Stimulated activated CD4-positive, alpha-beta T cell treated with anti-CD3 and anti-CD28 coated beads, Interleukin-4, amount 100 ng/mL, for 4 hours (primary cell): ENCODE results near the gene ADA.

Experiments used
- DNase-seq, 2 experiments: peaks; one replicate each; pipeline ENCODE4 v3.0.0-alpha.2; 2020

ADA gene

DNA sequence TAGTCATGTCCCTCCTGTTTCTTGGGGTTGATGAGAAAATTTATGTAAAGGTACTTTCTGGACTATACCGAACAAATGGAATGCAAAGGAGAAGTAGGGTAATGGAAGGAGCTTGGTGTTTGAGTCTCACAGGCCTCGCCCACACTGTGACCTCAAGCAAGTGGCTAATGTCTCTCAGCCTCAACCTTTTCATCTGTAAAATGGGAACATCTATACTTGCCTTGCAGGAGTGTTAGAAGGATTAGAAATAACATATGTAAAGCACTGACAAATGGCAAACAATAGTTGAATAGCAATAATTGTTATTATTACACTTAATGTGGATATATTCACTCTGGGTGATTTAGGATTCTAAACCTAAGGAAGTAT is 78.0 kb downstream of the ADA start:
- DNase-seq = no peak

DNA sequence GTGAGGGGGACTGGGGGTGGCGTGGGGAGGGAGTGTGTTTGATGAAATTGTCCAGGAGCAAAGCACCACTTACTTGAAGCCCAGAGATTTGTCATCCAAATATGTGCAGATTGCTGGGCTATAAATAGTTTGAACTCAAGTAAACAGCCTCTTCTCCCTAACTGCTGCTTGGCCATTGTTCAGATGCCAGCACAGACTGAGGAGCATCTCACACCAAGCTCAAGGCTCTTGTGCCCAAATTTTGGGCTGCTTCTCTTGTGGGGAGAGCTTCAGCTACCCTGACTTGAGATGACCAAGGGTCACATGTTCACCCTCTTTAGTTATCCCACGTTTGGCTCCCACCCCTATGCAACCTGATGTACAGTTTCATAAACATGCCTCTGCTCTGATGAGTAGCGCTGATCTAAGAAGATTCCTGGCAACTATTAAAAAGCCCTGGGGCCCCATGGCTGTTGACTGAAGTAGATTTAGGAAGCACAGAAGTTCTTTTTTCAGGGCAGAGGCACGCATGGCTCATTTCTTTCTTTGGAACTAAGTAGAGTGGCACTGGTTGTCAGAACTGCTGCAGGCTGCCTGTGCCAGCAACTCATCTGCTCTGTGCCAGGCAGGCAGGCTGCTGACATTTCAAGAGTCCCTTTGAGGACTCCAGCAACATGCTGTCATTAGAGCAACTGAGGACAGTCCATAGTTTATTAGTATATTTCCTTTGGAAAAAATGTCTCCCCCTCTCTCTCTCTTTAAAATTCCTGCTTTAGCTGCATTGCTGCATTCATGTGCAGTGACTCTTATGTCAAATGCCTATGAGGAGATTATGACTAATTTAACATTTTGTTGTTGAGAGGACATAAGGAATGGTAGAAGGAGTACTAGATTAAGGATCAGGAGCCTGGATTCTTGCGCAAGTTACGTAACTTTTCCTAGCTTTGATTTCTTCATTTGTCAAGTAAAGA is 78.7 kb downstream of the ADA start:
- DNase-seq = no peak

DNA sequence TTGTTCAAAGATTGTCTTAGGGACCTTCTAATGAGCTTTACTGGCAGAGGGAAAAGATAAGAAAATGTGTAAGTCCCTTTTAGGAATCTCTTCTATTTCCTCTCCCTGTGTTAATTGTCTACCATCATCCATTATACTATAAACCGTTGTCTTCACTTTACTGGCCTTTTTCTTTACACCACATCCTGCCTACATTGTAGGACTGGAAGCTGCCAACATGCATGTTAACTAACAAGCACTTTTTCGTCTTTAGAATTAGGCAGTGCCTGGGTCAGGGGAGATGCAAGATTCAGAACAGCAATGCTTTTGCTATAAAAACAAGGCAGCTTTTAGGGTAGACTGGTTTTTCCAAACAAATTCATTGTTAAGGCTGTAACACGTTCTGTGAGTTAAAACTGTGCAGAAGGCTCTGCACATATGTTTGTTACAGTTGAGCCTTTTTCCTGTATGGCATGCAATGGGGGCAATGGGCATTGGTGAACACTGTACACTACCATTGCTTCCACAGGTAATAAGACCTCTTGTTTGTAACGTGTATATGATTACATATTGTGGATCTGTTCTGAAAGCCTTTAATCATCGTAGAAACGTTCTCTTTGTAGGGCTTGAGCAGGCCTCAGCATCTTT is 80.0 kb downstream of the ADA start:
- no peak for DNase-seq

DNA sequence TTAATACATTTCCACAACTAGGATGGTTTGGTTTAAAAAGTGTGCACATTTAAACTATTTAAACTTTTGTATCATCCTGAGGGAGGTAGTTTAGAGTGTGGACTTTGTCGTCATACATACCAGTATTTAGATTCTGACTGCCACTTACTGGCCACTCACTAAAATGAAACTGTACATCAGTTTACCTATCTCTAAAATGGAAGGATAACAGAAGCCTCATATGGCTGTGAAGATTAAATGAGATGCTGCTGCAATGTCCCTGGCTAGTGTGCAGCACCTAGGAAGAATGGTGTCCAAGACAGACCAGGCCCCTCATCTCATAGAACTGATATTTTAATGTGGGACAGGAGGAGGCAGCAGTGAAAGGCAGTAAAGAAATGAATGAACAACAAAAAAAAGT is 81.1 kb downstream of the ADA start:
- no peak for DNase-seq
